ENCODE measurements around the gene MCC. TPM values are rescaled to one million over a fixed set of nuclear protein-coding genes. Genes with fewer than 3 reads are reported as not detected.

MCC gene
- polyA plus RNA-seq, 1 donor (not counting 4 experiments of a cell fraction or from before 2014, with no cell fraction given): 24.6 TPM

GRCh38 chr5:113188436-113188835 lies 299.8 kb downstream of the MCC start:
- peaks cover 31% of the 10 kb centered on the region for H3K4me1 ChIP-seq (ENCODE audit: control insufficient read depth, extremely low read depth, insufficient read depth, low read length)
- no peaks in the 10 kb centered on the region for H4K20me1 ChIP-seq (ENCODE audit: control insufficient read depth, extremely low read depth, insufficient read depth, low read length)
- DNase-seq (ENCODE audit: low read depth, low spot score) (no peak), FAIRE-seq (no peak)
- no peaks in the 10 kb centered on the region for H3K36me3 ChIP-seq (ENCODE audit: control insufficient read depth in 2 of 2, extremely low read depth in 1 of 2, insufficient read depth in 2 of 2, low read length in 2 of 2)
- H3K9me1 ChIP-seq (ENCODE audit: control insufficient read depth, extremely low read depth, insufficient read depth, low read length): no peaks in the 10 kb centered on the region
- dilution Hi-C loops (cut with MboI; ENCODE audit: extremely low pct_ligation_motif_present, low sequenced_read_pairs): no loop called here
- no peak overlapping the region for H3K9ac ChIP-seq (ENCODE audit: control insufficient read depth, extremely low read depth, insufficient read depth, low read length)
- peaks cover 74% of the 10 kb centered on the region for H3K79me2 ChIP-seq (ENCODE audit: control insufficient read depth, insufficient read depth, low read length)
- H3K27me3 ChIP-seq (ENCODE audit: control insufficient read depth, extremely low read depth, insufficient read depth, low read length): no peaks in the 10 kb centered on the region
- TF ChIP-seq EZH2 (IDR thresholded peaks at IDR 0.05; ENCODE audit: low read length): no peak
- no peak for TF ChIP-seq CTCF (optimal IDR thresholded peaks at IDR 0.05 in 1 of 3, IDR thresholded peaks at IDR 0.05 in 1 of 3, conservative IDR thresholded peaks at IDR 0.05 in 1 of 3; ENCODE audit: extremely low read depth in 1 of 3, insufficient read depth in 2 of 3, low read length in 3 of 3)
- no peaks in the 10 kb centered on the region for H3K9me3 ChIP-seq (ENCODE audit: control insufficient read depth, low read depth, low read length)
- H3K27ac ChIP-seq (ENCODE audit: control insufficient read depth, insufficient read depth, low read length): no peak overlapping the region
- H3K4me2 ChIP-seq (ENCODE audit: control insufficient read depth, extremely low read depth, insufficient read depth, low read depth, low read length): no peak overlapping the region
- H3K4me3 ChIP-seq (ENCODE audit: control insufficient read depth in 2 of 3, extremely low read depth in 1 of 3, insufficient read depth in 2 of 3, low read depth in 1 of 3, low read length in 3 of 3): no peak overlapping the region
- H2AFZ ChIP-seq (ENCODE audit: control insufficient read depth, low read length): no peak overlapping the region

GRCh38 chr5:113187906-113188305 lies 300.3 kb downstream of the MCC start:
- Histone ChIP-seq H3K4me2 (ENCODE audit: control insufficient read depth, extremely low read depth, insufficient read depth, low read depth, low read length) (no peak overlapping the region), H3K36me3 (ENCODE audit: control insufficient read depth in 2 of 2, extremely low read depth in 1 of 2, insufficient read depth in 2 of 2, low read length in 2 of 2) (no peaks in the 10 kb centered on the region), H3K79me2 (ENCODE audit: control insufficient read depth, insufficient read depth, low read length) (peaks cover 71% of the 10 kb centered on the region), H3K27me3 (ENCODE audit: control insufficient read depth, extremely low read depth, insufficient read depth, low read length) (no peaks in the 10 kb centered on the region), H3K27ac (ENCODE audit: control insufficient read depth, insufficient read depth, low read length) (no peak overlapping the region), H2AFZ (ENCODE audit: control insufficient read depth, low read length) (no peak overlapping the region), H3K9me3 (ENCODE audit: control insufficient read depth, low read depth, low read length) (no peaks in the 10 kb centered on the region), H3K9me1 (ENCODE audit: control insufficient read depth, extremely low read depth, insufficient read depth, low read length) (no peaks in the 10 kb centered on the region), H3K4me3 (ENCODE audit: control insufficient read depth in 2 of 3, extremely low read depth in 1 of 3, insufficient read depth in 2 of 3, low read depth in 1 of 3, low read length in 3 of 3) (no peak overlapping the region), H3K9ac (ENCODE audit: control insufficient read depth, extremely low read depth, insufficient read depth, low read length) (no peak overlapping the region), H3K4me1 (ENCODE audit: control insufficient read depth, extremely low read depth, insufficient read depth, low read length) (peaks cover 31% of the 10 kb centered on the region), H4K20me1 (ENCODE audit: control insufficient read depth, extremely low read depth, insufficient read depth, low read length) (no peaks in the 10 kb centered on the region)
- no peak for TF ChIP-seq CTCF (optimal IDR thresholded peaks at IDR 0.05 in 1 of 3, IDR thresholded peaks at IDR 0.05 in 1 of 3, conservative IDR thresholded peaks at IDR 0.05 in 1 of 3; ENCODE audit: extremely low read depth in 1 of 3, insufficient read depth in 2 of 3, low read length in 3 of 3)
- no peak for TF ChIP-seq EZH2 (IDR thresholded peaks at IDR 0.05; ENCODE audit: low read length)
- DNase-seq (ENCODE audit: low read depth, low spot score) (no peak), FAIRE-seq (no peak)
- dilution Hi-C loops (cut with MboI; ENCODE audit: extremely low pct_ligation_motif_present, low sequenced_read_pairs): no loop called here
